GM12878 (cell line): ENCODE measurements around the gene LIN7C. TPM values are rescaled to one million over a fixed set of nuclear protein-coding genes. Genes with fewer than 3 reads are reported as not detected.

Experiments
- ATAC-seq: fragments of 200-7000 bp; cut with Tn5 transposase; 3 replicates; pipeline ENCODE4 v1.9.1; 2020; ENCODE audit warnings: mild to moderate bottlenecking, moderate library complexity
- BruUV-seq: library from RNA; stranded (reverse); fragments of 400-500 nt; replicated peaks from 2 replicates; lab custom pipeline; 2021; lab: Mats Ljungman, UMichigan
- CTCF ChIA-PET: fragments of 300-600 bp; sonication (Branson Sonifier 250); formaldehyde crosslinking; extraction: SDS; loops from one replicate; lab custom pipeline; 2021; ENCODE audit warnings: inconsistent platforms; lab: Yijun Ruan, JAX
- POLR2A ChIA-PET: fragments of 350-600 bp; formaldehyde crosslinking; extraction: SDS; loops from one replicate; lab custom pipeline; 2021; ENCODE audit warnings: inconsistent platforms; lab: Charles Lee
- RAD21 ChIA-PET: fragments of 300-600 bp; sonication (Branson Sonifier 250); formaldehyde crosslinking; loops from one replicate; lab custom pipeline; 2023; ENCODE audit warnings: antibody characterized with exemption; ENCODE audit not compliant: unreplicated experiment; lab: Charles Lee
- SMC1A ChIA-PET: fragments of 300-600 bp; sonication (Branson Sonifier 250); formaldehyde crosslinking; loops from one replicate; lab custom pipeline; 2023; ENCODE audit not compliant: unreplicated experiment, uncharacterized antibody; lab: Charles Lee
- DNase-seq: peaks from one replicate; pipeline ENCODE4 v3.0.0-alpha.2; 2011; ENCODE audit warnings: low read depth, low spot score
- FAIRE-seq: peaks from 3 replicates; lab custom pipeline; 2011; peaks lifted over from hg19 to GRCh38; lab: Jason Lieb, UNC
- H2AFZ ChIP-seq: 2 replicates; pipeline ENCODE4 v1.6.0; 2011; ENCODE audit warnings: low read depth, low read length, control low read depth; ENCODE audit not compliant: control insufficient read depth
- H3K27ac ChIP-seq: 2 replicates; pipeline ENCODE4 v1.5.1; 2011; ENCODE audit warnings: control low read depth; ENCODE audit not compliant: control insufficient read depth, insufficient read depth
- H3K27me3 ChIP-seq, 2 experiments: replicated peaks in 1 of 2; 2 replicates each; pipeline versions ENCODE4 v1.6.0 to v1.6.1; 2011; ENCODE audit warnings: low read length in 1 of 2; ENCODE audit not compliant: control insufficient read depth in 2 of 2, insufficient read depth in 2 of 2
- H3K36me3 ChIP-seq, 2 experiments: 2 replicates each; pipeline ENCODE4 v1.5.1; 2011; ENCODE audit warnings: low read length in 1 of 2; ENCODE audit not compliant: control insufficient read depth in 2 of 2, insufficient read depth in 2 of 2
- H3K4me1 ChIP-seq: 2 replicates; pipeline ENCODE4 v1.6.1; 2011; ENCODE audit warnings: mild to moderate bottlenecking, low read length, moderate library complexity, mixed read lengths; ENCODE audit not compliant: control insufficient read depth, insufficient read depth
- H3K4me2 ChIP-seq: 2 replicates; pipeline ENCODE4 v1.6.0; 2011; ENCODE audit warnings: control low read depth; ENCODE audit not compliant: control insufficient read depth, insufficient read depth
- H3K4me3 ChIP-seq: fragments of 200-600 bp; sonication (generic); 2 replicates; pipeline ENCODE4 v1.5.1; 2016
- H3K79me2 ChIP-seq: 2 replicates; pipeline ENCODE4 v1.6.0; 2011; ENCODE audit warnings: low read length; ENCODE audit not compliant: control insufficient read depth, insufficient read depth
- H3K9ac ChIP-seq: 2 replicates; pipeline ENCODE4 v1.8.0; 2011; ENCODE audit warnings: low read length, control low read depth, mixed read lengths; ENCODE audit not compliant: control insufficient read depth, insufficient read depth
- H3K9me3 ChIP-seq: replicated peaks from 3 replicates; pipeline ENCODE4 v1.5.1; 2011; ENCODE audit warnings: mild to moderate bottlenecking, low read length; ENCODE audit not compliant: control insufficient read depth, insufficient read depth
- H4K20me1 ChIP-seq: 2 replicates; pipeline ENCODE4 v1.6.0; 2011; ENCODE audit not compliant: control insufficient read depth, insufficient read depth
- BRCA1 ChIP-seq: IDR thresholded peaks from 2 replicates; pipeline ENCODE4 v1.6.1; 2011; ENCODE audit warnings: low read depth, low read length, improper control_type of control experiment
- JUND ChIP-seq: IDR thresholded peaks from 2 replicates; pipeline ENCODE4 v1.6.1; 2012; ENCODE audit warnings: low read depth, mild to moderate bottlenecking, low read length, improper control_type of control experiment, moderate library complexity
- MTA3 ChIP-seq: IDR thresholded peaks from 2 replicates; pipeline ENCODE4 v1.6.1; 2012; ENCODE audit warnings: low read length, inconsistent platforms, borderline replicate concordance
- NFXL1 ChIP-seq: fragments of 450-650 bp; IDR thresholded peaks from 2 replicates; pipeline ENCODE4 v1.6.1; 2017; ENCODE audit warnings: antibody characterized with exemption, mild to moderate bottlenecking, borderline replicate concordance
- NR2F1 ChIP-seq: fragments of 450-650 bp; conservative IDR thresholded peaks from 2 replicates; pipeline ENCODE4 v1.6.1; 2017; ENCODE audit warnings: mild to moderate bottlenecking
- RB1 ChIP-seq: fragments of 450-650 bp; formaldehyde crosslinking; IDR thresholded peaks from 2 replicates; pipeline ENCODE4 v1.6.1; 2017; ENCODE audit warnings: mild to moderate bottlenecking, borderline replicate concordance
- SMARCA5 ChIP-seq: fragments of 450-650 bp; IDR thresholded peaks from 2 replicates; pipeline ENCODE4 v1.6.1; 2017; ENCODE audit warnings: mild to moderate bottlenecking
- YBX1 ChIP-seq: fragments of 450-650 bp; IDR thresholded peaks from 2 replicates; pipeline ENCODE4 v1.6.1; 2016; ENCODE audit warnings: antibody characterized with exemption
- ZNF24 ChIP-seq: fragments of 450-650 bp; IDR thresholded peaks from 2 replicates; pipeline ENCODE4 v1.6.1; 2017; ENCODE audit warnings: antibody characterized with exemption, mild to moderate bottlenecking
- WGBS: methylation state at CpG from one replicate; pipeline ENCODE4 v1.1.6; 2016; ENCODE audit warnings: low lambda C conversion rate; ENCODE audit not compliant: insufficient replicate concordance, insufficient coverage; ENCODE audit errors: missing lambda C conversion rate; 5-methylcytosine and 5-hydroxymethylcytosine counted together
- in situ Hi-C: fragments of 300-500 bp; cut with MboI; formaldehyde crosslinking; loops from 9 replicates; pipeline ENCODE4 v1.14.3; 2018; ENCODE audit warnings: mixed read lengths
- intact Hi-C: fragments of 100-400 bp; cut with micrococcal nuclease; formaldehyde crosslinking; loops from one replicate; pipeline ENCODE4 v1.14.2; 2022; ENCODE audit not compliant: unreplicated experiment
- polyA plus RNA-seq, 11 experiments: library from polyadenylated mRNA; depleted of rRNA in 4 of 11; unstranded in 6 of 11; stranded (reverse) in 5 of 11; fragments of >200 nt; fragmentation: Nextera tagmentation in 4 of 11; fragmentation: Illumina TruSeq in 1 of 11; extraction: Ambion mirVana in 4 of 11; extraction: Trizol in 1 of 11; gene quantifications; 1 replicate in 1 of 11; 2 replicates in 10 of 11; pipeline versions ENCODE4 v1.2.1 to v1.2.3, GENCODE V29; 2011 to 2016; ENCODE audit warnings: inconsistent platforms in 2 of 11, missing spikeins in 2 of 11, low read depth in 1 of 11
- total RNA-seq, 4 experiments: library from RNA; depleted of rRNA in 3 of 4; stranded (reverse); fragments of >200 nt in 3 of 4; fragmentation: Illumina TruSeq in 1 of 4; extraction: Trizol in 1 of 4; gene quantifications; 2 replicates each; pipeline versions ENCODE4 v1.2.1 to v1.2.3, GENCODE V29; 2013 to 2021
- TF ChIP-seq, protein P1 (sequence below): fragments of 450-650 bp; conservative IDR thresholded peaks from 2 replicates; pipeline ENCODE4 v1.6.1; 2017; ENCODE audit warnings: mild to moderate bottlenecking, moderate library complexity

LIN7C gene
- total and polyA plus RNA-seq, 10 of the 15 experiments (the other 5 are each of a cell fraction or from before 2014, with no cell fraction given) = 6.0 to 23.7 (median 15.1) TPM

DNA sequence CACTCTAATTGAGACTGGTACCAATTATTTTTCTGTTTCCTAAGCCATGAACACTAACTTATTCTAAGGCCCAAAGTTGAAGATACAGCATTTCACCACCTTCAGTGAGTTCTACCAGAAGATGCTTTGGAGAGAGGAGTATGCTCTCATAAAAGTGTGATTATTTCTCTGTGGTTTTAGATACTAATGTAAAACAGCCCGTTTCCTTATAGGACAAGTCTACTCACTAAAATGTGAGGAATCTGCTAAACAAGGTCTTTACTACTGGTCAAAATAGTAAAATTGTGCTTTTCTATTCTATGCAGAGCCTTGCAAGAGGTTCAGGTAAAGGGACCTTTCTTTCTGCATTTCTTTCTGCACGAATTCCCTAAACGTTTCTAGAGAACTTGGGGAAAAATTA, 36.4 kb downstream of the LIN7C start:
- no peak for ATAC-seq
- H3K4me1 ChIP-seq = 0 out of 2 replicates have a peak, but pooled peaks cover 3% of the 10 kb centered on the region
- FAIRE-seq = no peak
- no peak for TF ChIP-seq NFXL1
- TF ChIP-seq ZNF24 = no peak
- no peak for TF ChIP-seq BRCA1
- no peak for TF ChIP-seq SMARCA5
- TF ChIP-seq JUND = no peak
- TF ChIP-seq, all 136 proteins: peak for 0
- Histone ChIP-seq H3K27me3 (peaks cover 3% of the 10 kb centered on the region in 2 experiments; a peak in 2 of 4 replicates), H3K27ac (no peak overlapping the region), H3K36me3 (no peaks in the 10 kb centered on the region), H3K4me3 (no peak overlapping the region), H3K9me3 (no peaks in the 10 kb centered on the region), H2AFZ (no peak overlapping the region), H3K79me2 (no peaks in the 10 kb centered on the region), H4K20me1 (no peaks in the 10 kb centered on the region), H3K9ac (no peak overlapping the region), H3K4me2 (no peak overlapping the region)
- ChIA-PET SMC1A (no interaction called here), RAD21 (no interaction called here), CTCF (no interaction called here), POLR2A (no interaction called here)
- no peak for DNase-seq
- in situ Hi-C loops (loop anchor here (10.0 kb wide), 1 partner anchor 1175 kb away; no protein-coding TSS in a partner anchor), intact Hi-C loops (no loop called here)
- BruUV-seq = no TSS peak
- 36% methylated on average over 3 of the region's 3 CpGs for WGBS

- peaks cover 3% of the 10 kb centered on the region in 2 experiments; a peak in 2 of 4 replicates for H3K27me3 ChIP-seq
- no peak overlapping the region for H2AFZ ChIP-seq
- H3K4me1 ChIP-seq = 0 out of 2 replicates have a peak, but pooled peaks cover 3% of the 10 kb centered on the region
- ChIA-PET CTCF (no interaction called here), POLR2A (no interaction called here), SMC1A (no interaction called here), RAD21 (no interaction called here)
- H3K4me3 ChIP-seq = no peak overlapping the region
- H3K27ac ChIP-seq = no peak overlapping the region
- WGBS = 46% methylated on average over 8 of the region's 8 CpGs
- intact Hi-C loops (no loop called here), in situ Hi-C loops (no loop called here)
- no peak for ATAC-seq
- no peak overlapping the region for H3K9ac ChIP-seq
- BruUV-seq = no TSS peak
- no peaks in the 10 kb centered on the region for H3K36me3 ChIP-seq
- TF ChIP-seq YBX1 (no peak), RB1 (no peak), MTA3 (no peak), SMARCA5 (no peak), NR2F1 (no peak)
- TF ChIP-seq, protein P1, sequence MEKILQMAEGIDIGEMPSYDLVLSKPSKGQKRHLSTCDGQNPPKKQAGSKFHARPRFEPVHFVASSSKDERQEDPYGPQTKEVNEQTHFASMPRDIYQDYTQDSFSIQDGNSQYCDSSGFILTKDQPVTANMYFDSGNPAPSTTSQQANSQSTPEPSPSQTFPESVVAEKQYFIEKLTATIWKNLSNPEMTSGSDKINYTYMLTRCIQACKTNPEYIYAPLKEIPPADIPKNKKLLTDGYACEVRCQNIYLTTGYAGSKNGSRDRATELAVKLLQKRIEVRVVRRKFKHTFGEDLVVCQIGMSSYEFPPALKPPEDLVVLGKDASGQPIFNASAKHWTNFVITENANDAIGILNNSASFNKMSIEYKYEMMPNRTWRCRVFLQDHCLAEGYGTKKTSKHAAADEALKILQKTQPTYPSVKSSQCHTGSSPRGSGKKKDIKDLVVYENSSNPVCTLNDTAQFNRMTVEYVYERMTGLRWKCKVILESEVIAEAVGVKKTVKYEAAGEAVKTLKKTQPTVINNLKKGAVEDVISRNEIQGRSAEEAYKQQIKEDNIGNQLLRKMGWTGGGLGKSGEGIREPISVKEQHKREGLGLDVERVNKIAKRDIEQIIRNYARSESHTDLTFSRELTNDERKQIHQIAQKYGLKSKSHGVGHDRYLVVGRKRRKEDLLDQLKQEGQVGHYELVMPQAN = no peak
- no peak for DNase-seq
- FAIRE-seq = no peak
- H3K9me3 ChIP-seq = no peaks in the 10 kb centered on the region
- no peak overlapping the region for H3K4me2 ChIP-seq
- no peaks in the 10 kb centered on the region for H3K79me2 ChIP-seq
- no peaks in the 10 kb centered on the region for H4K20me1 ChIP-seq
These were observed 37.4 kb downstream of the LIN7C start for GRCh38 chr11:27468995-27469695.
